GM19463 (cell line): ENCODE measurements around the gene TIGD1.

Experiments used
- ATAC-seq: cut with Tn5 transposase; IDR thresholded peaks from one replicate; pipeline ENCODE4 v1.9.1; 2021; ENCODE audit warnings: mild to moderate bottlenecking, moderate library complexity; ENCODE audit not compliant: unreplicated experiment

The TIGD1 gene

DNA sequence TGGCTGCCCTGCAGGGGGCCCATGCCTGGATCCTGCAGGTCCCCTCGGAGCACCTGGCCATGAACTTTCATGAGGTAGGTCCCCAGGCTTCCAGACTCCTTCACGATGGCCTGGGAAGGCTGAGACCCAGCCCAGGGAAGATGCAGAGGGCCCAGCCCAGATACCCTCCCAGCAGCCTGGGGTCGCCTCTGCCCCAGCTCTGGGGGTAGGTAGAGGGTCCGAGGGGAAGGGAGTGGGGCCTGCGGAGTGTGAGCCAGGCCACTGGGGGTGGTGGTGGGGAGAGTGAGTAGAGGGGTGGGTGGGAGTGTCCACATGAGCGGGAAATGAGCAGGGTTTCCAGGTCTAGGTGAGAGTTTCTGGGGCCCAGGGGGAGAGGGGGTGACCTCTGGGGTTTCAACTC lies 25.6 kb downstream of the TIGD1 start:
- no peak for ATAC-seq

DNA sequence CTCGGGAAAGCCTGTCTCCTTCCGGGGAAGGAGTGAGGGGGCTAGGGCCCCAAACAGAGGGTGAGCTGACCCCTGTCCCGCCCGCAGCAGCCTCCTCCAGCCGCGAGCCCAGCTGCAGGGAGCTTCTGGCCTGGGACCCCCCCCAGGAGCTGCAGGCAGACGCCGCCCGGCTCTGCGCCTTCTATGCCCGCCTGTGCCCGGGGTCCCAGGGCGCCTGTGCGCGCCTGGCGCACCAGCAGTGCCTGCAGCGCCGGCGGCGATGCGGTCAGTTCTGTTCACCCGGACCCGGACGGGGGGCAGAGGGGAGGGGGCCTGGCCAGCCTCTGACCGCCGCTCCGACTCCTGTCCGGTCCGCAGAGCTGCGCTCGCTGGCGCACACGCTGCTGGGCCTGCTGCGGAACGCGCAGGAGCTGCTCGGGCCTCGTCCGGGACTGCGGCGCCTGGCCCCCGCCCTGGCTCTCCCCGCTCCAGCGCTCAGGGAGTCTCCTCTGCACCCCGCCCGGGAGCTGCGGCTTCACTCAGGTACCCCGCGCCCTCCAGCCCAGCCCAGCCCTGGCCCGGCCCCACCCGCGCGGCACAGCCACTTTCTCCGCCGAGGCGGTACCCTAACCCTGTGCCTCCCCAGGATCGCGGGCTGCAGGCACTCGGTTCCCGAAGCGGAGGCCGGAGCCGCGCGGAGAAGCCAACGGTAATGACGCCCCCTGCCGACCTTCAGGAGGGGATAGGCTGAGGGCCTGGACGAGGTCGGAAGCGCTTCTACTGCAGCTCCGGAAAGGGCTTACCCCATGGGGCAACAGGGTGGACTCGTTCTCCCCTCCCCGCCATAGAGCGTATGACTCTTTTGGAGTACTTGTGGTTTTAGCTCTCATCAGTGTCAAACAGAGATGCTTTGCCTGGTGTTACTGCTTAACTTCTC lies 26.4 kb downstream of the TIGD1 start:
- no peak for ATAC-seq

DNA sequence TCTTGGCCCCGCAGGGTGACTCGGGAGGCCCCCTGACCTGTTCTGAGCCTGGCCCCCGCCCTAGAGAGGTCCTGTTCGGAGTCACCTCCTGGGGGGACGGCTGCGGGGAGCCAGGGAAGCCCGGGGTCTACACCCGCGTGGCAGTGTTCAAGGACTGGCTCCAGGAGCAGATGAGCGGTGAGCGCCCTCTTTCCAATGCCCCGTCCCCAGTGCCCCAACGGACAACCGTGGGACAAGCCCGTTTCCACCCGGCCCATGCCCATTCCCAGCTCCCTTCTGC lies 27.0 kb downstream of the TIGD1 start:
- ATAC-seq = no peak

DNA sequence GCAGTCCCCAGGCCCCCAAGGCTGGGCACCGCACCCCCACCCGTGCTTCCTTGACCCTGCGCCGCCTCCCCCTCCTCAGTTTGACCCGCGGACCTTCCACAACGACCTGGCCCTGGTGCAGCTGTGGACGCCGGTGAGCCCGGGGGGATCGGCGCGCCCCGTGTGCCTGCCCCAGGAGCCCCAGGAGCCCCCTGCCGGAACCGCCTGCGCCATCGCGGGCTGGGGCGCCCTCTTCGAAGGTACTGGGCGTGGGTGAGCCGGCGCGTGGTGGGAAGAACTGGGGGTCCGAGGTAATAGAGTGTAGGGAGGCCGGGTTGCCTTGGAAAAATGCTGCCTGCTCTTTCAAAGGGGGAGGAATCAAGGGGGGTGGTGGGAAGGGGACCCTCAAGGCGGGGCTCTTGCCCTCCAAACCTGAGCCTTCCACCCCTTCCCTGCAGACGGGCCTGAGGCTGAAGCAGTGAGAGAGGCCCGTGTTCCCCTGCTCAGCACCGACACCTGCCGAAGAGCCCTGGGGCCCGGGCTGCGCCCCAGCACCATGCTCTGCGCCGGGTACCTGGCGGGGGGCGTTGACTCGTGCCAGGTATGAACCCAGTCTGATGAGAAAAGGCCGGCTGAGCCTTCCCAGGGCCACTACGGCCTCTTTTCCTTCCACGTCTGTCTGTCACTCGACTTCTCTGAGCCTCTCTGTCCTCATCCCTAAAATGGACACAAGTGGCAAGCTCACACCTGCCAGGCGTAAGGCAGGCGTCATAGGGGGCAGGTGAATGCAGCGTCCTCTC lies 27.5 kb downstream of the TIGD1 start:
- no peak for ATAC-seq

DNA sequence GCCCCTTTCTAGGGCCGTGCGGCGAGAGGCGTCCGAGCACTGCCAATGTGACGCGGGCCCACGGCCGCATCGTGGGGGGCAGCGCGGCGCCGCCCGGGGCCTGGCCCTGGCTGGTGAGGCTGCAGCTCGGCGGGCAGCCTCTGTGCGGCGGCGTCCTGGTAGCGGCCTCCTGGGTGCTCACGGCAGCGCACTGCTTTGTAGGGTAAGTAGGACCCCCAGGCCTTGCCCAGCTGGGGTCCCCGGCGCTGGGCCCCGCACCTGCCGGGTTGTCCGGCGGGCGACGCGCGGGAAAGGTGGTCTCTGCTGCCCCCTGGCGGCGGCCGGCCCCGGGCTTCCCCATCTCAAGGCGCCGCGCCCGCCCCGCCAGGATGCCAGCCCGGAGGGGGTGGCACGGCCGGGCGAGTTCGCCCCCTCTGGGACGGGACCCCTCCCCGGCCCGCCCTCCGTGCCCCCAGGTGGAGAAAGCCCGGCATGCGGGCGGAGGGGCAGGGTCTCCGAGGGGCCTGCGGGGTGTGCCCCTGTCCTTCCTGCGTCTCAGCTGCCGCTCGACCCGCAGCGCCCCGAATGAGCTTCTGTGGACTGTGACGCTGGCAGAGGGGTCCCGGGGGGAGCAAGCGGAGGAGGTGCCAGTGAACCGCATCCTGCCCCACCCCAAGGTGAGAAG lies 28.3 kb downstream of the TIGD1 start:
- no peak for ATAC-seq

DNA sequence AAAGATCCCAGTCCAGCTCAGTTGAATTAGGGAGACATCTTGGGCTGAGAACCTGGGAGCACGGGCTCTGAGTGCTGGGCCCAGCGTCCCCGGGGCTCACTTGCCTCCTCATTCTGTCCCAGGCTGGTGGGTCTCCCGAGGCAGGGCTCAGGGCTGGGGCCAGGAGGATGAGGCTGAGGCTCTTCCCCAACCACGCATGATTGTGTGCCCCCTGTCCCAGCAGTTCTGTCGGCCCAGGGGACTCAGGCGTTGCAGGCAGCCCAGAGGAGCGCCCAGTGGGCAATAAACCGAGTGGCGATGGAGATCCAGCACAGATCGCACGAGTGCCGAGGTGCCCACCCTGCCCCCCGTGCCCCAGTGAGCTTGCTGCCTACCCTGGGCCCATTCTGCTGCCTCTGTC lies 29.3 kb downstream of the TIGD1 start:
- ATAC-seq = no peak

DNA sequence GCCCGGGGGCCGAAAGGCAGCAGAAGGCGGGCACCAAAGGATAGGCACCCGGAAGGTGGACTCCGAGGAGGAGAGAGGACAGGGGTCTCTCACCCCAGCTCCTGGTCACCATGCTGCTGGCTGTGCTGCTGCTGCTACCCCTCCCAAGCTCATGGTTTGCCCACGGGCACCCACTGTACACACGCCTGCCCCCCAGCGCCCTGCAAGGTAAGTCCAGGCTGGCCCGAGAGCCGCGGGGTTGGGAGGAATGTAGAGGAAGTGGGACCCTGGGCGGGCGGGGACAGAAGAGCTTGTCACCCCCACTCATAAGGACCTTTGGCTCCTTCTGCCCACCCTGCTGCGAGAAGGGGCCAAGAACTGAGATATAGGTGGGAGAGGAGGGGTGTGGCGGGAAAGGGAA lies 29.9 kb downstream of the TIGD1 start:
- no peak for ATAC-seq

DNA sequence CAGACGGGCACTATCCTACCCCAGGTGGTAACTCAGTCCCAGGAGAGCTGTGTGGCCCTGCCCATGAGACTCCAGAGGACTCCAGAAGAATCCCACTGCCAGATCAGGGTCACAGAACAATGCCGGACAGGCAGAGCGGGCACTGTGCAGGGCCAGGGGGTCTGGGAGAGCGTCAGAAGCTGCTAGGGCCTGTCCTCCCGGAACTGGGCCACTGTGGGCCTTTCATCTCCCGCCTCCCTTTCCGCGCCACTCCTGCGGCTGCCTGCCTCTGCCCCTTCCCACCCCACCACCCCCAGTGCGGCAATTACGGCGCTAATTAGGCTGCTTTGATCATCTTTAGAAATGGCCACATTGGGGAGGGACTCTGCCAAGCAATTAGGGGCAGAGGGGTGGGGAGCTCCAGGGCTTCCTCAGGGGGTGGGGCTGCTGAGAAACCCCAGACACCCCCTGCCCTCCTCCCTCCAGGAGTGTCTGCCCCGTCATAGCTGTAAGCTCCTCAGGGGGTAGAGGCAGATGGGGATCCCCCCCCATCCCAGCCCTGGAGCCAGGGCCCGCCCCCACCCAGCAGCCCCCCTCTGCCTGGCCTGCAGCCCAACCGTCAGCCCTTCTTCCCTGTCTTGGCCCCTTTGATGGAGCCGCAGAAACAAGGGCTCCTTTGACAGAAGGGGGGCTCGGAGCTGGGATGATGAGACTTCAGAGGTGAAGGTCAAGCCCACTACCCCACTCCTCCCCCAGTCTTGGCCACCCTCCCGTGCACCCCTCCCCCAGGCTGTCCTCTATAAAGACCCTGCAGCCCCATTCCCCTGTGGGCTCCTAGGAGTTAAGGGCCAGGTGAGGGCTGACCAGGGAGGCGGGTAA lies 30.5 kb downstream of the TIGD1 start, which contains the start of gene PRSS56:
TSS of gene PRSS56 (plus strand) at position 808 of the 858 bp plus-strand sequence. CDS start 211 bp downstream, outside the sequence.
- no peak for ATAC-seq

DNA sequence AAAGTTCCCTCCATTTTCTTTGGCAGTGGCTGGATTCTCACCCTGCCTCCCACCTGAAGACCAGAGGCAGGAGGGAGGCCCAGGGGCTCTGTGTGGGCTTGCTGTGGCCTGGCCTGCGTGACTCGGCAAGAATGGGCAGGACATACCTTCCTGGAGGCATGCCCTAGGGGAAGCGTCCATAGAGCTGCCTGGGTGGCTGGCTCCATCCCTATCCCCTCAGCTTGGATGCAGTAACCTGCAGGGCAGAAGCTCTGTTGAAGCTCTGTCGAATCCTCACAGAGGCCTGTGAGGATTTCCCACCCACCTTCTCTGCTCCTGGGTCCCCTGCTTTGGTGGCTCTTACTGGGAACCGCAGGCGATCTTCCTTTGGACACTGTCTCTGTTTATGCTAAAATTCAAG lies 31.5 kb downstream of the TIGD1 start:
- ATAC-seq = no peak

DNA sequence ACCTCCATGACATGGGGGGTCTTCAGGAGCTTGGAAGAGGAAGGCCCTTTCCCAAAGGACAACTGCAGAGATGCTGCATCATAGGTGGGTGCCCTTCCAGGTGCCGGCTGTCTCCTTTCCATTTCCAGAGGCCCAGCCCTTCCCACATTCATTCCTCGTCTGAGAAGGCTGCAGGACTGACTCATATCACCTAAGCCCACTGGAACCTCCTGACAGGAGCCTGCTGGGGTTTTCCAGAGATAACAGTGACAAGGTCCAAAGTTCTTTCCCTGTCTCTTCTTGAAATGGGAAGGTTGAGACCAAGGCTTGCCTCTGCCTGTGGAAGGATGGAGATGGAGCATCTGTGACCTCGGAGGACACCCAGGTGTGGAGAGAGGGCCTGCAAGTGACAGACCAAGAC lies 33.8 kb downstream of the TIGD1 start:
- no peak for ATAC-seq

DNA sequence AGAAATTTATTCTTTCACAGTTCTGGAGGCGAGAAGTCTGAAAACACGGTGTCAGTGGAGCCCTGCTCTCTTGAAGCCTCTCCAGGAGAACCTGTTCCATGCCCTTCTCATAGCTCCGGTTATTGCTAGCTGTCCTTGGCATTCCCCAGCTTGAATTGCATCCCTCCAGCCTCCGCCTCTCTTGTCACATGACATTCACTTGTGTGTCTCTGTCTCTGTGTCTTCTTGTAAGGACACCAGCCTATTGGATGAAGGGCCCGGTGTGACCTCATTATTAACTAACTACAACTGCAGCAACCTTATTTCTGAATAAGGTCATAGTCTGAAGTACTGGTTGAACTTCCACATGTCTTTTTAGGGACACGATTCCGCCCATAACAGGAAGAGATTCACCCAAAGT lies 34.7 kb downstream of the TIGD1 start:
- ATAC-seq = no peak

DNA sequence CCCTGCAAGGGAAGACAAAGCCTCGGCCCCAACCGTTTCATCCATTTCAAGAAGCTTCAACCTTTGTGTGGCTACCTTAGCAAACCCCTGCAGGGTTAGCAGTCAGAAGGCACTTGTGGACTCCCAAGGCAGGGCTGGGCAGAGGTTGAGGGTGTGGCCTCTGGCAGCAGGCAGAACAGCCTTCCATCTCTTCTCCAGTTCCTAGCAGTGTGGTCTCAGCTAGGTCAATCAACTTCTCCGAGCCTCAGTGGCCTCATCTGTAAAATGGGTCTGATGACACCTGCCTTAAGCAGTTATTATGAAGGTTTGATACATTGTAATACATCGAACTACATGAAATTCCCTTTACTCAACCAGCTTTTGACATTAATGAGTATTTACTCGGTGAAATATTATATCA lies 37.0 kb downstream of the TIGD1 start:
- ATAC-seq = no peak

DNA sequence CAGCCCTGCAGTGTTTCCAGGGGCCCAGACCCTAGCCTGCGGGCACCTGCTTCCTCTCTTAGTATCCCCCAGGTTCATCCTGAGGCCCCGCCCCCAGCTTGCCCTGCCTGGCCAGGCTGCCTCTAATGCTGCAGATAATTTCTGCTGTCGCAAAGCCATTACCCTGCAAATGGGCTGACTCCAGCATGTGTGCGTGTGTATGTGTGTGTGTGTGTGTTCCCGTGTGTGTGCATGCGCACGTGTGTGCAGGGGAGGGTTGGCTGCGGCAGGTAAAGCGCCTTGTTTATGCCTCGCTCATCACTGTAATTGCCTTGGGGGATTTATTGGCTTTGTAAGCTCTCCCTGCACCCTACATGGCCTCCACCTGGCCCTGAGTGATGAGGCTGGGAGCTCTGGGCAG lies 37.8 kb downstream of the TIGD1 start:
- ATAC-seq = no peak

DNA sequence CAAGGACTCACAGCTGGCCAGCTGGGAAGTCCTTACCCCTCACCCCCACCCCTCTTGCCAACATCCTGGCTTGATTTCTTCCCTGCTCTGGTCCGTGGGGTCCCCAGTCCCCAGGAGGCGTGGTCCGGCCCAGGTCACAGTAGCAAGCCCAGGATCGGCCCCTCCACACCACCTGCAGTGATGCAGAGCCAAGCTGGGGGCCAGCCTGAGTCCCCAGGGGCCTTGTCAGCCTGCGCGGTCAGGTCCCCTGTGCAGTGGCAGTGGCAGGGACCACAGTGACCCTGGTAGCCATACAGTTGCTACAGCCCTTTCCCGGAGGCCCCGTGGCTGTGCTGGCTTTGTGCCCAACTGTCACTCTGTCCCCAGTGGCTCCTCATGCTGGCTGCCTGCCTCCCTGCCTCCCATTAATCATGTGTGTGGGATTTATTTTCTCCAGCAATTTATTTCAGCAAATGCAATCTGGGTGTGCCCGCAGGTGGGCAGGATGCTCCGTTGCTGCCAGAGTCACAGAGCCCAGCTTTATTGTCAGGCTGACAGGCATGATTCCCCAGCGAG lies 38.9 kb downstream of the TIGD1 start:
- ATAC-seq = no peak

DNA sequence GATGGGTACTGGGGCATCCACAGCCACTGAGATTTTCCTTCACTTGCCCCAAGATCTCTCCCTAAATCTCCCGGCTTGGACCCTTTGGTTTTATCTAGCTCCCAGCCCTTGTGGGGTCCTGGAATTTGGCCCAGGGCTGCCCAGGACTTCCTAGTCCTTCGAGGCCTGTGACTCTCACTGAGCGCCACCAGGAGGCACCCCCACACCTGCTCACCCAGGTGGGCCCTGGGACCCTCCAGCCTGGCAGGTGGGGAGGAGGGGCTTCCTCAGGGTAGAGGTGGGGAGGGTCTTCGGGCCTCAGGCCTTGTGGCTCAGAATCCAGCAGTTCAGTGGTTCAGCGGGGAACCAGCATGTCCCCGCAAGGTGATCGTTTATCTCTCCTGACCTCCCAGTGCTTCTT lies 42.1 kb downstream of the TIGD1 start:
- ATAC-seq = no peak

DNA sequence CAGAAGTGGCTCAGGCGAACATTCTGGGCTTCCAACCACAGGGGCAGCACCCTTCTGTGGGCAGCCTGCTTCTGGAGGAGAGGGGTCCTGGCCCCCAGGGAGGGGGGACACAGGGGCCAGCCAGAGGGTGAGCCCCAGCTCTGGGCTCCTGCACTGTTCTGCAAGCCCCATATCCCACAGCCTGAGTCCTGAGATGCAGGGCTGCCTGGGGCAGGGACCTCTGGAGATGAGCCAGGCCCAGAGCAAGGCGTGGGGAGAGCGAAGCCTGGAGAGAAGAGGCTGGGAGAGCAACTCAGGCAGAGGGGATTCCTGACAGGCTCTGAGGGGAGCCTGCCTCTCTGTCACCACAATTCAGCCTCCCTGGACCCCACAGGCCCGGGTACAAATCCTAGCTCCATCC lies 43.6 kb downstream of the TIGD1 start:
- ATAC-seq = no peak

DNA sequence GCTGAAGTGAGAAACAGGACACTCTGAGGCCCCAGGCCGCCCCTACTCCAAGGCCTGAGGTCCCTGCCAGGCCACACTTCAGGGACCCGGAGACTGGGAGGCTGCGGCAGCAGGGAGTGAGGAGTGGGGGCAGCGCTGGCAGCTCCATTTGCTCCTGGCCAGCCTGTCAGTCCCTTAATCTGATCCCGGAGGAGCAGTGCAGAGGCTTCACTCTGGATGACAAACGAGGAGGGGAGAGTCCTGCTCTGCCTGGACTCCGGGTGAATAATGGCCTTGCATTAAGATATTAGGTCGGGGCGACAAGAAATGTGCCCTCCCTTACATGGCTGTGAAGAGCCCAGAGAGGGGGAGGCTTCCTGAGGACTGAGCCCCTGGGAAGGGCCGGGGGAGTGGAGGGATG lies 44.5 kb downstream of the TIGD1 start:
- no peak for ATAC-seq

DNA sequence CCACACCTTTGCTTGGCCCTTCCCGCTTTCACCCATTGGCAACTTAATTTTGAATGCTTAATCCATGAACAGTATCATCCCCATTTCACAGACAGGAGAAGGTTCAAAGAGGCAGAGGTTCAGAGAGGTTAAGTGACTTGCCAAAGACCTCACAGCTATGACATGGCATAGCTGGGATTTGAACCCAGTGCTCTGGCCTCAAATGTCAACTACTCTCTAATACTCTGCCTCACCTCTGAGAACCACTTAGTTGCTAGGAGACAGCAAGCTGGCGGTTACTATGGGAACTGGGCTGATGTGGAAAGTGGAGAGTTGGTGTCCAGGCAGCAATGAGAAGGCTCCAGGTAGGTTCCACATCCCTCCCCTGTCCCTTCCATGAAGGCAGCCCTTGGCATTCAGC lies 45.9 kb downstream of the TIGD1 start:
- no peak for ATAC-seq

DNA sequence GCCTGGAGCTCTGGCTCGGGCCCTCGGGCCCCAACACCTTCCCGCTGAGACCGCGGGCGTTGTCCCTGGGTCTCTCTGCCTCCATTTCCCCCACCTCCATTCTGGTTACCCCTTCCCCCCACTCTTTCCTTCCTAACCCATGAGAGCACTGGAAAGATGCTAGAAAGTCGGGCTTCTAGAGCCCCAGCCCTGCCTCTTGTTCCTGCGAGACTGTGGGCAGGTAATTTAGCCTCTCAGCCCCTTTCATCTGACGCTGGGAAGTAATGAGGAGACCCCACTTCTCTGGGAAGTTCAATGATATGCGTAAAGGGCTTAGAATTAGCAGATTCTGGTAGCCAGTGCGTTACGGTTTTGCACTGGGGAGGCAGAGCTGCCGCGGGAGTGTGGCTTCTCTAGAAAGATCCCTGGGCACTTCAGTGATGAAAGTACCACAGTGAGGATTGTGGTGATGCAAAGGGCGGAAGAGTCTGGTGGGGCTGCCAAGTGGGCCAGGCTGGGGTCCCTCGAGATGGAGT lies 46.5 kb downstream of the TIGD1 start:
- ATAC-seq = no peak
